ENCODE results near the gene KCNH2.

DNA sequence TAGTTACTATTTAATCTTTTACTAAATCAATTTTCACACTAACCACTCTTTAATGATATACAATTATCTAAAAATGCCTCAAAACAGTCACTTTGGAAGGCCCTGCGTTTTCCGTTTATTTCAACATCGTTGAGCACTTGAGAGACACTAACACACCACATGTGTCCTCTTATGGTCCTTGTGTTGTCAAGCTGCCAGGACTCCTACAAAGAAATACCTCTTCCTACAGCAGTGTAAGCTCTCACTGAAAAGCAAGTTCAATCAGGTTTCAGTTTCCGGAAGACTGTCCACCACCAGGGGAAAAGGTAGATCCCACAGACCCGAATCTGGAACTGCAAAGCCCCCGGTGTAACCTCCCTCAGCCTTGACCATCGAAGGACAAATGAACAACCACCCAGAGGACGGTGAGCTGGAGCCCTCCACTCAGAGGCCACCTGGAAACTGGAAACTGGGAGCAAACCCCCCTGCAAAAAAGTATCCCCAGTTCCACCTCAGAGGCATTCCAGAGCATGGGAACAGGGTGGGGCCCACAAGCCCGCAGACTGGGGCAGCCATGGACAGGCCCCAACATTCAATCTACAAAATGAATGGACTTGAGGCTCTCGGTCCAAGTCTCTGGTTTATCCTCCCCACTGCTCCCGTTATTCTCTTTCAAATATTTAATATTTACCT is 37.6 kb downstream of the KCNH2 start:
- TF ChIP-seq, protein P1, sequence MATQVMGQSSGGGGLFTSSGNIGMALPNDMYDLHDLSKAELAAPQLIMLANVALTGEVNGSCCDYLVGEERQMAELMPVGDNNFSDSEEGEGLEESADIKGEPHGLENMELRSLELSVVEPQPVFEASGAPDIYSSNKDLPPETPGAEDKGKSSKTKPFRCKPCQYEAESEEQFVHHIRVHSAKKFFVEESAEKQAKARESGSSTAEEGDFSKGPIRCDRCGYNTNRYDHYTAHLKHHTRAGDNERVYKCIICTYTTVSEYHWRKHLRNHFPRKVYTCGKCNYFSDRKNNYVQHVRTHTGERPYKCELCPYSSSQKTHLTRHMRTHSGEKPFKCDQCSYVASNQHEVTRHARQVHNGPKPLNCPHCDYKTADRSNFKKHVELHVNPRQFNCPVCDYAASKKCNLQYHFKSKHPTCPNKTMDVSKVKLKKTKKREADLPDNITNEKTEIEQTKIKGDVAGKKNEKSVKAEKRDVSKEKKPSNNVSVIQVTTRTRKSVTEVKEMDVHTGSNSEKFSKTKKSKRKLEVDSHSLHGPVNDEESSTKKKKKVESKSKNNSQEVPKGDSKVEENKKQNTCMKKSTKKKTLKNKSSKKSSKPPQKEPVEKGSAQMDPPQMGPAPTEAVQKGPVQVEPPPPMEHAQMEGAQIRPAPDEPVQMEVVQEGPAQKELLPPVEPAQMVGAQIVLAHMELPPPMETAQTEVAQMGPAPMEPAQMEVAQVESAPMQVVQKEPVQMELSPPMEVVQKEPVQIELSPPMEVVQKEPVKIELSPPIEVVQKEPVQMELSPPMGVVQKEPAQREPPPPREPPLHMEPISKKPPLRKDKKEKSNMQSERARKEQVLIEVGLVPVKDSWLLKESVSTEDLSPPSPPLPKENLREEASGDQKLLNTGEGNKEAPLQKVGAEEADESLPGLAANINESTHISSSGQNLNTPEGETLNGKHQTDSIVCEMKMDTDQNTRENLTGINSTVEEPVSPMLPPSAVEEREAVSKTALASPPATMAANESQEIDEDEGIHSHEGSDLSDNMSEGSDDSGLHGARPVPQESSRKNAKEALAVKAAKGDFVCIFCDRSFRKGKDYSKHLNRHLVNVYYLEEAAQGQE (IDR thresholded peaks at IDR 0.05; ENCODE audit: insufficient read depth in 1 of 2, low read depth in 2 of 2, low read length in 2 of 2) = no peak
- TF ChIP-seq TAF1 (IDR thresholded peaks at IDR 0.05; ENCODE audit: borderline replicate concordance, insufficient read depth, low read length) = no peak
